ENCODE results near the gene CCDC92. TPM values are rescaled to one million over a fixed set of nuclear protein-coding genes. Genes with fewer than 3 reads are reported as not detected.
A peak's percentile ranks its signal among the peaks of the same experiment; 100 is the strongest.

Gene CCDC92
- polyA plus RNA-seq, 3 donors = 4.4 to 11.6 (median 5.5) TPM

- no peaks in the 10 kb centered on the region for H3K27me3 ChIP-seq (ENCODE audit: control insufficient read depth in 2 of 2, insufficient read depth in 2 of 2, low read length in 2 of 2)
- no peak overlapping the region for H3K27ac ChIP-seq (ENCODE audit: low read depth in 1 of 2, low read length in 2 of 2)
- Mint-ChIP-seq H3K27me3 (ENCODE audit: low read depth in 3 of 3) (peaks cover 8 to 11% (median 10%) of the 10 kb centered on the region in 3 donors), H3K4me1 (peaks cover 32% of the 10 kb centered on the region), H3K9me3 (peaks cover 0 to 2% (median 0%) of the 10 kb centered on the region in 7 donors), H3K27ac (no peak overlapping the region), H3K4me3 (no peak overlapping the region), H3K36me3 (no peaks in the 10 kb centered on the region)
- peak in 1 of 3 donors; percentile 13 for DNase-seq
- H3K4me1 ChIP-seq (ENCODE audit: control insufficient read depth in 1 of 2, insufficient read depth in 2 of 2, low read length in 2 of 2) = peaks cover 0 to 6% of the 10 kb centered on the region in 2 donors
- no peak overlapping the region for H3K4me3 ChIP-seq (replicated peaks in 1 of 3; ENCODE audit: low read depth in 2 of 3, low read length in 3 of 3)
- H2AFZ ChIP-seq (ENCODE audit: insufficient read depth, low read depth, low read length, poor library complexity, severe bottlenecking) = no peak overlapping the region
- no peaks in the 10 kb centered on the region for H3K36me3 ChIP-seq (replicated peaks in 1 of 2; ENCODE audit: control insufficient read depth in 1 of 2, insufficient read depth in 2 of 2, low read length in 2 of 2)
- 55% methylated on average over 12 of the region's 15 CpGs for WGBS (ENCODE audit: insufficient coverage)
- no peak overlapping the region for H3K4me2 ChIP-seq (replicated peaks; ENCODE audit: extremely low read depth, low read length, poor library complexity, severe bottlenecking)
- no peaks in the 10 kb centered on the region for H3K9me3 ChIP-seq (replicated peaks in 1 of 2; ENCODE audit: control insufficient read depth in 1 of 2, insufficient read depth in 1 of 2, low read length in 2 of 2)
- TF ChIP-seq, protein P1, sequence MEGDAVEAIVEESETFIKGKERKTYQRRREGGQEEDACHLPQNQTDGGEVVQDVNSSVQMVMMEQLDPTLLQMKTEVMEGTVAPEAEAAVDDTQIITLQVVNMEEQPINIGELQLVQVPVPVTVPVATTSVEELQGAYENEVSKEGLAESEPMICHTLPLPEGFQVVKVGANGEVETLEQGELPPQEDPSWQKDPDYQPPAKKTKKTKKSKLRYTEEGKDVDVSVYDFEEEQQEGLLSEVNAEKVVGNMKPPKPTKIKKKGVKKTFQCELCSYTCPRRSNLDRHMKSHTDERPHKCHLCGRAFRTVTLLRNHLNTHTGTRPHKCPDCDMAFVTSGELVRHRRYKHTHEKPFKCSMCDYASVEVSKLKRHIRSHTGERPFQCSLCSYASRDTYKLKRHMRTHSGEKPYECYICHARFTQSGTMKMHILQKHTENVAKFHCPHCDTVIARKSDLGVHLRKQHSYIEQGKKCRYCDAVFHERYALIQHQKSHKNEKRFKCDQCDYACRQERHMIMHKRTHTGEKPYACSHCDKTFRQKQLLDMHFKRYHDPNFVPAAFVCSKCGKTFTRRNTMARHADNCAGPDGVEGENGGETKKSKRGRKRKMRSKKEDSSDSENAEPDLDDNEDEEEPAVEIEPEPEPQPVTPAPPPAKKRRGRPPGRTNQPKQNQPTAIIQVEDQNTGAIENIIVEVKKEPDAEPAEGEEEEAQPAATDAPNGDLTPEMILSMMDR (IDR thresholded peaks at IDR 0.05) = no peak
- intact Hi-C loops (cut with micrococcal nuclease) = no loop called here
- H4K20me1 ChIP-seq (ENCODE audit: insufficient read depth, low read length) = no peaks in the 10 kb centered on the region
- H3K9ac ChIP-seq (ENCODE audit: insufficient read depth, low read length, poor library complexity, severe bottlenecking) = no peak overlapping the region
- no peaks in the 10 kb centered on the region for H3K79me2 ChIP-seq (ENCODE audit: insufficient read depth, low read length)
These were observed 81.0 kb downstream of the CCDC92 start for GRCh38 chr12:123891516-123892179.

DNA sequence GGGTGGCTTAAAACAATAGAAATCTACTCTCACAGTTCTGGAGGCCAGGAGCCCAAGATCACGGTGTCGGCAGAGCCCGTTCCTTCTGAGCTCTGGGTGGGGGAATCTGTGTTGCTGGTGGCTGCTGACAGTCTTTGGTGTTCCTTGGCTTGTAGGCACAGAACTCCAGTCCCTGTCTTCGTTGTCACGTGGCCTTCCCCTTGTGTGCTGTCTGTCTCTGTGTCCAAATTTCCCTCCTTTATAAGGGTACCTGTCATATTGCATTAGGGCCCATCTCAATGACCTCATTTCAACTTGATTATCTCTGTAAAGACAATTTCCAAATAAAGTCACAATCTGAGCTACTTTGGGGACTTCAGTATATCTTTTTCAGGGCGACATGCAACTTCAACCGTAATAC lies 81.6 kb downstream of the CCDC92 start:
- no peaks in the 10 kb centered on the region for H3K36me3 Mint-ChIP-seq
- WGBS (ENCODE audit: insufficient coverage) = 97% methylated on average over 4 of the region's 7 CpGs
- intact Hi-C loops (cut with micrococcal nuclease) = no loop called here
- Histone ChIP-seq H3K9me3 (replicated peaks in 1 of 2; ENCODE audit: control insufficient read depth in 1 of 2, insufficient read depth in 1 of 2, low read length in 2 of 2) (no peaks in the 10 kb centered on the region), H3K27me3 (ENCODE audit: control insufficient read depth in 2 of 2, insufficient read depth in 2 of 2, low read length in 2 of 2) (no peaks in the 10 kb centered on the region), H3K9ac (ENCODE audit: insufficient read depth, low read length, poor library complexity, severe bottlenecking) (no peak overlapping the region), H4K20me1 (ENCODE audit: insufficient read depth, low read length) (no peaks in the 10 kb centered on the region), H3K79me2 (ENCODE audit: insufficient read depth, low read length) (no peaks in the 10 kb centered on the region), H3K4me1 (ENCODE audit: control insufficient read depth in 1 of 2, insufficient read depth in 2 of 2, low read length in 2 of 2) (peaks cover 0 to 6% of the 10 kb centered on the region in 2 donors), H2AFZ (ENCODE audit: insufficient read depth, low read depth, low read length, poor library complexity, severe bottlenecking) (no peak overlapping the region), H3K27ac (ENCODE audit: low read depth in 1 of 2, low read length in 2 of 2) (no peak overlapping the region), H3K4me3 (replicated peaks in 1 of 3; ENCODE audit: low read depth in 2 of 3, low read length in 3 of 3) (no peak overlapping the region), H3K36me3 (replicated peaks in 1 of 2; ENCODE audit: control insufficient read depth in 1 of 2, insufficient read depth in 2 of 2, low read length in 2 of 2) (no peaks in the 10 kb centered on the region), H3K4me2 (replicated peaks; ENCODE audit: extremely low read depth, low read length, poor library complexity, severe bottlenecking) (no peak overlapping the region)
- H3K4me1 Mint-ChIP-seq = peaks cover 28% of the 10 kb centered on the region
- TF ChIP-seq, protein P1 (IDR thresholded peaks at IDR 0.05) = no peak
- peaks cover 8 to 13% (median 12%) of the 10 kb centered on the region in 3 donors for H3K27me3 Mint-ChIP-seq (ENCODE audit: low read depth in 3 of 3)
- H3K27ac Mint-ChIP-seq = no peak overlapping the region
- no peak overlapping the region for H3K4me3 Mint-ChIP-seq
- H3K9me3 Mint-ChIP-seq = peaks cover 0 to 2% (median 0%) of the 10 kb centered on the region in 7 donors
- DNase-seq = no peak

All from CD14-positive monocyte (primary cell).